A673 (cell line): ENCODE measurements around the gene MAST1. TPM values are rescaled to one million over a fixed set of nuclear protein-coding genes. Genes with fewer than 3 reads are reported as not detected.
A peak's percentile ranks its signal among the peaks of the same experiment; 100 is the strongest.

Experiments used
- BruUV-seq: library from RNA; stranded (reverse); fragments of 400-500 nt; replicated peaks from 2 replicates; lab custom pipeline; 2021; lab: Mats Ljungman, UMichigan
- CTCF ChIA-PET: fragments of 300-600 bp; sonication (Branson Sonifier 250); formaldehyde crosslinking; loops from one replicate; lab custom pipeline; 2022; ENCODE audit warnings: antibody characterized with exemption; lab: Charles Lee
- POLR2A ChIA-PET: fragments of 300-600 bp; sonication (Branson Sonifier 250); formaldehyde crosslinking; loops from one replicate; lab custom pipeline; 2022; ENCODE audit warnings: antibody characterized with exemption; ENCODE audit not compliant: low non-redundant PET; lab: Charles Lee
- DNase-seq: peaks from one replicate; pipeline ENCODE4 v3.0.0-alpha.2; 2015; ENCODE audit warnings: low spot score
- H3K27ac ChIP-seq: fragments of 200-600 bp; sonication (generic); 2 replicates; pipeline ENCODE4 v1.5.1; 2016; ENCODE audit warnings: mixed run types, low read depth, mild to moderate bottlenecking, mixed read lengths, antibody characterized with exemption, low read length; ENCODE audit not compliant: poor library complexity, severe bottlenecking
- H3K27me3 ChIP-seq: fragments of 200-600 bp; sonication (generic); replicated peaks from 2 replicates; pipeline ENCODE4 v1.6.1; 2017; ENCODE audit warnings: mixed run types, low read depth, mild to moderate bottlenecking, mixed read lengths, antibody characterized with exemption, low read length; ENCODE audit not compliant: insufficient read depth, poor library complexity
- H3K36me3 ChIP-seq: fragments of 200-600 bp; sonication (generic); 2 replicates; pipeline ENCODE4 v1.6.1; 2016; ENCODE audit warnings: mixed run types, mild to moderate bottlenecking, mixed read lengths, antibody characterized with exemption, low read length; ENCODE audit not compliant: insufficient read depth, poor library complexity, severe bottlenecking
- H3K4me1 ChIP-seq: fragments of 200-600 bp; sonication (generic); 2 replicates; pipeline ENCODE4 v1.6.1; 2017; ENCODE audit warnings: mixed run types, mild to moderate bottlenecking, mixed read lengths, antibody characterized with exemption, low read length; ENCODE audit not compliant: insufficient read depth, poor library complexity, severe bottlenecking
- H3K4me3 ChIP-seq: fragments of 200-600 bp; sonication (generic); 2 replicates; pipeline ENCODE4 v1.5.1; 2016; ENCODE audit warnings: low read depth, mixed run types, mild to moderate bottlenecking, mixed read lengths, low read length; ENCODE audit not compliant: poor library complexity, severe bottlenecking
- H3K9me3 ChIP-seq: fragments of 200-600 bp; sonication (generic); 2 replicates; pipeline ENCODE4 v1.6.1; 2016; ENCODE audit warnings: mixed run types, low read depth, mild to moderate bottlenecking, mixed read lengths, antibody characterized with exemption, low read length; ENCODE audit not compliant: poor library complexity, severe bottlenecking
- CTCF ChIP-seq: fragments of 300-800, 200-600 bp; sonication (generic); conservative IDR thresholded peaks from 2 replicates; pipeline ENCODE4 v1.5.1; 2017; ENCODE audit warnings: low read depth, mild to moderate bottlenecking, antibody characterized with exemption, low read length, moderate library complexity, mixed read lengths
- EZH2 ChIP-seq: fragments of 200-600 bp; sonication (generic); IDR thresholded peaks from 2 replicates; pipeline ENCODE4 v1.6.1; 2017; ENCODE audit warnings: borderline replicate concordance, low read depth, mild to moderate bottlenecking, mixed read lengths, antibody characterized with exemption, low read length; ENCODE audit not compliant: poor library complexity, severe bottlenecking
- intact Hi-C: fragments of 100-400 bp; cut with micrococcal nuclease; formaldehyde crosslinking; loops from one replicate; pipeline ENCODE4 v1.10.0; 2022; ENCODE audit not compliant: unreplicated experiment
- total RNA-seq: library from RNA; stranded (reverse); gene quantifications from 2 replicates; pipeline ENCODE4 v1.2.3, GENCODE V29; 2021

MAST1 gene
- total RNA-seq, 1 experiment from 2014 or later = 22.2 TPM

DNA sequence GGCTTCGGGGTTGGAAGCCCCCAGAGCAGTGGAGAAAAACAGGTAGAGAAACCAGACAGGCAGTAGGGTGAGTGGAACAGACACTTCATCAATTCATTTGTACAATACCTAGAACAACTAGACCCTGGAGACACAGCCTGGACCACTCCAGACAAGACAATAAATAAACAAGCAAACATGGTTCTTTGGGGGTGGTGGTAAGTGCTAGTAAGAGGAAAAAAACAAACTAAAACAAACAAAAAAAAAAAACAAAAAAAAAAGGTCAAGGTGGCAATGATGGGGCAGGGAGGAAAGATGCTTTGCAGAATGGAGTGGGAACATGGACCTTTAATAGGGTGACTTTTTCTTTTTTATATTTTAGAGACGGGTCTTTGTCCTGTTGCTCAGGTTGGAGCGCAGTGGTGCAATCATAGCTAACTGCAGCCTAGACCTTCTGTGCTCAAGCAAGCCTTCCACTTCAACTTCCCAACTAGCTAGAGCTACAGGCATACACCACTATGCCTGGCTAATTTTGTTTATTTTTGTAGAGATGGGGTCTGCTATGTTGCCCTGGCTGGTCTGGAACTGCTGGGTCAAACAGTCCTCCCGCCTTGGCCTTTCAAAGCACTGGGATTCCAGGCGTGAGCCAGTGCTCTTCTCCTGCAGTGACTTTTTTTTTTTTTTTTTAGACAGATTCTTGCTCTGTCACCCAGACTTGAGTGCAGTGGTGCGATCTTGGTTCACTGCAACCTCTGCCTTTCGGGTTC lies 43.9 kb upstream of the MAST1 start:
- peak overlapping the region; percentile 59 for H3K4me3 ChIP-seq
- intact Hi-C loops = loop anchor here (5.0 kb wide), 1 partner anchor 112 kb away; the partner anchor contains the start of gene DHPS
- no peak for DNase-seq
- TF ChIP-seq CTCF (no peak), EZH2 (no peak)
- H3K9me3 ChIP-seq = no peaks in the 10 kb centered on the region
- POLR2A ChIA-PET = interaction anchor here (0.6 kb wide), 1 partner anchor 28 kb away, joined by 6 read pairs; no protein-coding TSS in a partner anchor
- H3K27ac ChIP-seq = peak overlapping the region; percentile 98
- peaks cover 24% of the 10 kb centered on the region for H3K4me1 ChIP-seq
- CTCF ChIA-PET = interaction anchor here (0.6 to 3.4 kb wide), 5 partner anchors 16 to 167 kb away, joined by 3 to 34 read pairs (median 5); no protein-coding TSS in a partner anchor
- peaks cover 12% of the 10 kb centered on the region for H3K36me3 ChIP-seq
- no peaks in the 10 kb centered on the region for H3K27me3 ChIP-seq
- BruUV-seq = no TSS peak

DNA sequence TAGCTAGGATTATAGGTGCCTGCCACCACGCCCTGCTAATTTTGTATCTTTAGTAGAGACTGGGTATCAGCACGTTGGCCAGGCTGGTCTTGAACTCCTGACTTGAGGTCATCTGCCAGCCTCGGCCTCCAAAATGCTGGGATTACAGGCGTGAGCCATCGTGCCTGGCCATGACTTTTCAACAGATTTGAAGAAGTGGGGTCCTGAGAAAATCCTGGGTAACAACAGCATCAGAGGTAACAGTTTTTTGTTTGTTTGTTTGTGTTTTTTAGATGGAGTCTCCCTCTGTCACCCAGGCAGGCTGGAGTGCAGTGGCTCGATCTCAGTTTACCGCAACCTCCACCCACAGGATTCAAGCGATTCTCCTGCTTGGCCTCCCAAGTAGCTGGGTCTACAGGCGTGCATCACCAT lies 43.3 kb upstream of the MAST1 start:
- BruUV-seq = no TSS peak
- intact Hi-C loops = loop anchor here (5.0 kb wide), 1 partner anchor 113 kb away; the partner anchor contains the start of gene DHPS

More for the DNA sequence above, 43.3 kb upstream of the MAST1 start:
- ChIA-PET CTCF (interaction anchor here (0.6 to 3.4 kb wide), 3 partner anchors 19 to 34 kb away, joined by 3 to 34 read pairs (median 5); no protein-coding TSS in a partner anchor), POLR2A (interaction anchor here (0.6 to 1.0 kb wide), 2 partner anchors 29 kb away, joined by 4 to 6 read pairs; no protein-coding TSS in a partner anchor)
- Histone ChIP-seq H3K9me3 (no peaks in the 10 kb centered on the region), H3K27ac (peak overlapping the region; percentile 98), H3K4me3 (no peak overlapping the region), H3K4me1 (peaks cover 27% of the 10 kb centered on the region), H3K36me3 (peaks cover 18% of the 10 kb centered on the region), H3K27me3 (no peaks in the 10 kb centered on the region)
- DNase-seq = no peak
- no peak for TF ChIP-seq EZH2
- no peak for TF ChIP-seq CTCF
